Skeletal muscle cell (primary cell): Measurements from ENCODE around the gene BPIFB4.

Source experiments
- DNase-seq: peaks from one replicate; pipeline ENCODE4 v3.0.0-alpha.2; 2010; ENCODE audit warnings: low read depth
- H3K4me3 ChIP-seq: 2 replicates; pipeline ENCODE4 v1.5.1; 2011; ENCODE audit warnings: low read depth, mild to moderate bottlenecking, control low read depth, low read length, moderate library complexity

The BPIFB4 gene

GRCh38 chr20:33059136-33059535 lies 20.3 kb upstream of the BPIFB4 start:
- no peak overlapping the region for H3K4me3 ChIP-seq
- DNase-seq: no peak

DNA sequence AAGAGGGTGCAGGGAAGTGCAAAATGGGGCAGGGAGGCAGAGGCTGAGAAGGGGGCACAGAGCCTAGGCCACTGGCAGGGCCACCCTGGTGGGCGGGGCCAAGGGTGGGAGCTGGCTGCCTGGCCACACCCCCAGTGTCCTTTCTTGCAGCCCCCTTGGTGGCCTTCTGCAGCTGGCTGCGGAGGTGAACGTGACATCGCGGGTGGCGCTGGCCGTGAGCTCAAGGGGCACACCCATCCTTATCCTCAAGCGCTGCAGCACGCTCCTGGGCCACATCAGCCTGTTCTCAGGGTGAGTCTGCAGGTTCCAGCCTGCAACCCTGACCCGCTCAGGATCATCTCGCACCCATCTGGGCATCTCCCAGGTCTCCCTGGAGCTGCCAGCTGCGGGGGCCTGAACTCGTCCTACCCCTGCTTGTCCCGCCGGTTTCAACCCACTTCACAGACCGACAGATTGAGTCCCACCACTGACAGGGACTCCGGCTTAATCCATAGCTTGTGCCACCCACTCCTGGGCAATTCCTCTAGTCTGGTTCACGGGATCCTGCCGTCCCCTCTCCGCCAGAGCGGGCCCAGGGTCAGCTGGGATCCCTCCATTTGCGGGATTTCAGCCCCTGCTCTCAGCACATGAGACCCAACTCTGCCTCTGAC lies 19.6 kb upstream of the BPIFB4 start:
- DNase-seq: no peak
- H3K4me3 ChIP-seq: no peak overlapping the region

- H3K4me3 ChIP-seq: no peak overlapping the region
- no peak for DNase-seq
Observed at GRCh38 chr20:33061658-33062028, 17.8 kb upstream of the BPIFB4 start.

GRCh38 chr20:33062105-33062824 lies 17.2 kb upstream of the BPIFB4 start:
- no peak for DNase-seq
- H3K4me3 ChIP-seq: no peak overlapping the region

DNA sequence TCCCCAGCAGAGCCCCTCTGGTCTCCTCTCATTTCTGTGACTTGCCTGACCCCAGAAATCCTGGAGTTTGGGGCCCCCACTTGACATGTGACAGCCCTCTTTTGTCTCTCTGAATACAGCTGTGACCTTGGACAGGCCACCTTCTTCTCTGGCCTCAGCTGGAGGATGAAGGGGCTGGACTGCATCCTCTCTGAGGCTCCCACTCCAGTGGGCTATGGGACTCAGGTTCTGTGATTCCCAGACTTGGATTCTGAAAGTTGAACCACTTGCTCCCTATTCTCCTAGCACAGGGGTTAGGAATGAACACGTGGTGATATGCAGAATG lies 16.7 kb upstream of the BPIFB4 start:
- no peak overlapping the region for H3K4me3 ChIP-seq

DNA sequence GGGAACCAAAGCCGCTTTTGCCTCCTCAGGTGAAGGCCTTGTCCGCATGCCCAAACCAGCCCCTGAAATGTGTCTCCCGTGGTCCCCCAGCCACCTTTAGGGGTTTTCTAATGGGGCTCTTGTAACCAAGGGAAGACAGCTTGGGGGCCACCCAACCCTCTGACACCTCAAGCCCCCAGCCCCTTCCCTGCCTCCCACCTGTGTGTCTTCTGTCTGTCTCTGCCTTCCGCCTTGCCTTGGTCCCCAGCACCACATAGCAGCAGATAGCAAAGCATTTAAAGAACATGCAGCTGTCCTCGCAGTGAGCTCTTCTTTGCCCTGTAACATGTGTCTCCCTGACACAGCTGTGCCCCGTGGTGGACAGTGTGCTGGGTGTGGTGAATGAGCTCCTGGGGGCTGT lies 16.2 kb upstream of the BPIFB4 start:
- no peak overlapping the region for H3K4me3 ChIP-seq
- DNase-seq: no peak

More for the DNA sequence above, 16.7 kb upstream of the BPIFB4 start:
- DNase-seq: no peak

- DNase-seq: no peak
- no peak overlapping the region for H3K4me3 ChIP-seq
Observed at GRCh38 chr20:33064572-33065287, 14.7 kb upstream of the BPIFB4 start.

DNA sequence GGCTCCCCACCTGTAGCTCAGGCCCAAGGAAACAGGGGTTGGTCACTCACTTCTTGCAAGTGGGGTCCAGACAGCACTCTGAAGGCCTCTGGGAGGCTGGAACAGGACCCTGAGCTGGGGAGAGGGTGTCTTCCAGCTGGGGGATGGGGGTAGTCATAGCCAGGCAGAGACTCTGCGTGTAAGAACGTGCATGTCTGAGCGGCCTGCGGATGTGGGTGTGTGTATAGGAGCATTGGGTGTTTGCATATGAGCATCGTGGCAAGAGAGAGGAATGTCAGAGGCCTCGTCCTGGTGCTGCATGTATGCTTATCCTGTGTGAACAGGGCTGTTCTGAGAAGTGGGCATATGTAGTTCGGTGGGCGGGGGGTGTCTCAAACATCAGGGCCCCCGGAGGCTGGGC lies 13.7 kb upstream of the BPIFB4 start:
- H3K4me3 ChIP-seq: no peak overlapping the region
- DNase-seq: no peak

GRCh38 chr20:33067806-33068205 lies 11.6 kb upstream of the BPIFB4 start:
- H3K4me3 ChIP-seq: no peak overlapping the region
- no peak for DNase-seq

DNA sequence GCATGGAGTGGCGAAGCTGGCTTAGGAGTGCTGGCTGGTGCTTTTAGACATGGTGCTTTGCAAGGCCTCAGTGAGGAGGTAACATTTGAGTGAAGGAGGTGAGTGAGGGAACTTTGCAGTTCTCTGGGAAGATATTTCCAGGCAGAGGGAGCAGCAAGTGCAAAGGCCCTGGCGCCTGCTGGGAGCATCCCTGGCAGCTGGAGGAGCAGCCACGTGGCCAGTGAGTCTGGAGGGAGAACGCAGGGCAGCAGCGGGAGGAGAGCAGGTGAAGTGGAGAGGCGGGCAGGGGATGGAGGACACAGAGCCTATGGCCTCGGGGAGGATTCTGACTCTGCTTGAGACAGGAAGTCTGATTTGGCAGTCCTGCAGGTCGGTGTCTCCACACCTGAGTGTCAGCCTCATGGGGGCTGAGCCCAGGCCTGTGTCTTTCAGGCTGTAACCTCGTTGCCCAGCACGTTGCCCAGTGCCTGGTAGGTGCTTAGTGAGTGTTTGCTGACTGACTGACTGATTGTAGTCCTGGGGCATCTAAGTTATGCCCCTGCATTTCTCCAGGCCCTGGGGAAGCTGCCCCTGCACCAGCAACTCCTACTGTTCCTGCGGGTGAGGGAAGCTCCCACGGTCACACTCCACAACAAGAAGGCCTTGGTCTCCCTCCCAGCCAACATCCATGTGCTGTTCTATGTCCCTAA lies 11.0 kb upstream of the BPIFB4 start:
- DNase-seq: no peak

DNA sequence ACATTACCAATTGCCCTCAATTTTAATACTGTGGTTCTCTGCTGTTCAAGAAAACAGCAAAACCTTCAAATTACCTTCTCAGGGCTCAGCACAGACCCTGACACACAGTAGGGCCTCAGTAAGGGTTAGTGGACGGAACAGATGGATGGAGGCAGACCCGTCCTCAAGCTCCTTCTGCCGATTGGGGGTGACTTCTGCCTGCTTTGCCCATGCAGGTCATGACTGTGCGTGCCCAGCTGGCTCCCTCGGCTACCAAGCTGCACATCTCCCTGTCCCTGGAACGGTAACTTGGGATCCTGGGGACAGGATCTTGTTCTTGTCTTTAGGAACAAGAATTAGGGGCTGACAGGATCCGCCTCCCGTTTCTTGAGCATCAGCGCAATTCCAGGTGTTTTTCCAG lies 9.8 kb upstream of the BPIFB4 start:
- H3K4me3 ChIP-seq: no peak overlapping the region
- DNase-seq: no peak

More for the DNA sequence above, 11.0 kb upstream of the BPIFB4 start:
- no peak overlapping the region for H3K4me3 ChIP-seq

GRCh38 chr20:33070111-33071053 lies 9.1 kb upstream of the BPIFB4 start:
- no peak for DNase-seq
- no peak overlapping the region for H3K4me3 ChIP-seq

DNA sequence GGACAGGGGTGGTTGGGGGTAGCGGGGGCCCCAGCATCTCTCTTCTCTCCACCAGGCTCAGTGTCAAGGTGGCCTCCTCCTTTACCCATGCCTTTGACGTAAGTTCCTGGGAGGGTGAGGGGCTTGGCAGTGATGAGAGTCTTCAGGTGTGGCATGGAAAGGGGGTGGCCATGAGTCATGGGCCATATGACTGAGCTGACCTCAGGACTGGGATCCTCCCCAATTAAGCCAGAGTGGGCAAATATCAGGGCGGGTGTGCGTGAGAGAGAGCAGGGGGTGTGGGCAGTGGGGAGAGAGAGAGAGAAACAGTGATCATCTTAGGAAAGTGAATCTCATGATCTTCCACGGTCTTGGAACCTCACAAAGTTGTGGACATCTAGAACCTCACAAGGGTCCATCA lies 8.2 kb upstream of the BPIFB4 start:
- no peak for DNase-seq
- no peak overlapping the region for H3K4me3 ChIP-seq

DNA sequence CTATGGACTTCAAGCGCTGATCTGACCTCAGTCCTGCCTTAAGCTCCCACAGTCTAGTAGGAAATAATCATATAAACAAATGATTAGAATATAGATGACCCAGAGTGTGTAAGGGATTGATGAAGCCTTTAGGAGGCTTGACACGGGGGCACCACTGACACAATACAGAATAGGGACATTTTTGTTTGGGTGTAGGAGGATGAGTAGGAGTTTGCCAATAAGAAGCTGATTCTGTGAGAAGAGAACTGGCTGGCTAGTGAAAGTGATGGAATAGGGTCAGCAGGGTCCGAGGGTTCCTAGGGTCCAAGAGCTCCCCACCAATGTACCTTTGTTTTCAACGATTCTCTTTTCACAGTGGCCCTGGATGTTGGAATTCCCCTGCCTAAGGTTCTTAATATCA lies 7.1 kb upstream of the BPIFB4 start:
- H3K4me3 ChIP-seq: no peak overlapping the region
- no peak for DNase-seq

GRCh38 chr20:33072813-33073212 lies 6.6 kb upstream of the BPIFB4 start:
- no peak for DNase-seq
- no peak overlapping the region for H3K4me3 ChIP-seq

DNA sequence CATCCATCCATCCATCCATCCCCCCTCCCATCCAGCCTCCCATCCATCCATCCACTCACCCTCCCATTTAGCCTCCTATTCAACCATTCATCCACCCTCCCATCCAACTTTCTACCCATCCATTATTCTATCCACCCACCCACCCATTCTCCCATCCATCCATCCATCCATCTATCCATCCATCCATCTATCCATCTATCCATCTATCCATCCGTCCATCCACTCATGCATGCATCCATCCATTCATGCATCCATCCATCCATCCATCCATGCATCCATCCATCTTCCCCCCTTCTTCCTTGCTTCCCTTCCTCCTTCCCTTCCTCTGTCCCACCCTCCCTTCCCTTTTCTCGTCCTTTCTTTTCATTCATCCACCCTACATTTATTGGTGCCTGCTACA lies 4.8 kb upstream of the BPIFB4 start:
- DNase-seq: no peak
- no peak overlapping the region for H3K4me3 ChIP-seq

- no peak for DNase-seq
- H3K4me3 ChIP-seq: no peak overlapping the region
Observed at GRCh38 chr20:33075281-33075680, 4.2 kb upstream of the BPIFB4 start.

- DNase-seq: no peak
- H3K4me3 ChIP-seq: no peak overlapping the region
Observed at GRCh38 chr20:33076662-33077372, 2.6 kb upstream of the BPIFB4 start.
